Left ventricle myocardium inferior (tissue), 1 donor: ENCODE measurements around the gene SEC22C. TPM values are rescaled to one million over a fixed set of nuclear protein-coding genes. Genes with fewer than 3 reads are reported as not detected.

Experiments
- DNase-seq: peaks from one replicate; pipeline ENCODE4 v3.0.0-alpha.2; 2020
- H3K27ac ChIP-seq: fragments of 200-600 bp; replicated peaks from 2 replicates; pipeline ENCODE4 v1.8.0; 2021
- H3K27me3 ChIP-seq: fragments of 200-600 bp; 2 replicates; pipeline ENCODE4 v1.8.0; 2021; ENCODE audit warnings: low read depth
- H3K36me3 ChIP-seq: fragments of 200-600 bp; 2 replicates; pipeline ENCODE4 v1.8.0; 2021
- H3K4me1 ChIP-seq: fragments of 200-600 bp; 2 replicates; pipeline ENCODE4 v1.8.0; 2021
- H3K4me3 ChIP-seq: fragments of 200-600 bp; 2 replicates; pipeline ENCODE4 v1.8.0; 2021; ENCODE audit warnings: mild to moderate bottlenecking, moderate library complexity
- H3K9me3 ChIP-seq: fragments of 200-600 bp; replicated peaks from 2 replicates; pipeline ENCODE4 v1.8.0; 2021
- CTCF ChIP-seq: fragments of 200-600 bp; IDR thresholded peaks from 2 replicates; pipeline ENCODE4 v1.8.0; 2021; ENCODE audit warnings: antibody characterized with exemption, mild to moderate bottlenecking, borderline replicate concordance
- intact Hi-C: fragments of 100-400 bp; cut with micrococcal nuclease; formaldehyde crosslinking; loops from one replicate; pipeline ENCODE4 v1.11.0; 2022
- total RNA-seq: library from RNA; stranded (reverse); fragmentation: NEBNext Ultra II Directional; extraction: Animal tissue kit (Norgen Biotek cat#: 25700); gene quantifications from one replicate; pipeline ENCODE4 v1.2.1, GENCODE V29; 2021
- donor health status: DM: no; HTN: yes; CAD: no; lungs with severe emphysema.

Gene SEC22C
- total RNA-seq, 1 donor from 2014 or later, result 23.0 TPM

- H3K27ac ChIP-seq, result no peak overlapping the region
- no peak for DNase-seq
- peaks cover 22% of the 10 kb centered on the region for H3K9me3 ChIP-seq
- no peak overlapping the region for H3K4me3 ChIP-seq
- intact Hi-C loops, result no loop called here
- peaks cover 32% of the 10 kb centered on the region for H3K4me1 ChIP-seq
- H3K27me3 ChIP-seq, result no peaks in the 10 kb centered on the region
- TF ChIP-seq CTCF, result no peak
- H3K36me3 ChIP-seq, result peaks cover 22% of the 10 kb centered on the region
These were observed 3.7 kb downstream of the SEC22C start for GRCh38 chr3:42578054-42578453.

- no peak overlapping the region for H3K27ac ChIP-seq
- no peak for TF ChIP-seq CTCF
- peaks cover 22% of the 10 kb centered on the region for H3K9me3 ChIP-seq
- no peaks in the 10 kb centered on the region for H3K27me3 ChIP-seq
- peaks cover 5% of the 10 kb centered on the region for H3K4me1 ChIP-seq
- H3K4me3 ChIP-seq, result no peak overlapping the region
- peaks cover 24% of the 10 kb centered on the region for H3K36me3 ChIP-seq
- intact Hi-C loops, result no loop called here
- DNase-seq, result no peak
These were observed 6.5 kb downstream of the SEC22C start for GRCh38 chr3:42575137-42575741.

GRCh38 chr3:42572278-42572677, 9.5 kb downstream of the SEC22C start:
- peak; percentile 55 for TF ChIP-seq CTCF
- intact Hi-C loops, result no loop called here
- no peak for DNase-seq
- H3K4me3 ChIP-seq, result no peak overlapping the region
- peaks cover 22% of the 10 kb centered on the region for H3K9me3 ChIP-seq
- H3K4me1 ChIP-seq, result peaks cover 10% of the 10 kb centered on the region
- H3K36me3 ChIP-seq, result peaks cover 36% of the 10 kb centered on the region
- H3K27me3 ChIP-seq, result no peaks in the 10 kb centered on the region
- H3K27ac ChIP-seq, result no peak overlapping the region

- H3K36me3 ChIP-seq, result peaks cover 55% of the 10 kb centered on the region
- H3K9me3 ChIP-seq, result peaks cover 11% of the 10 kb centered on the region
These were observed 12.1 kb downstream of the SEC22C start for GRCh38 chr3:42569593-42570142.

More at GRCh38 chr3:42569593-42570142, 12.1 kb downstream of the SEC22C start:
- no peak overlapping the region for H3K27ac ChIP-seq
- intact Hi-C loops, result no loop called here
- no peak overlapping the region for H3K4me3 ChIP-seq
- H3K4me1 ChIP-seq, result peaks cover 10% of the 10 kb centered on the region
- no peaks in the 10 kb centered on the region for H3K27me3 ChIP-seq
- no peak for TF ChIP-seq CTCF
- DNase-seq, result no peak
